Bone marrow (tissue), 2 donors: ENCODE data around the gene AOC3.
"Not testable (repeated sequence)": the region's sequence is repeated elsewhere in the genome, so short reads cannot be mapped to it uniquely, and the experiment has no call there.

Source experiments
- DNase-seq, 2 donors: peaks; one replicate each; lab custom pipeline; 2025; lab: John Stamatoyannopoulos, UW

The AOC3 gene

GRCh38 chr17:42844271-42844670 lies 6.7 kb upstream of the AOC3 start, which contains the start of gene AOC2:
Gene AOC2 (plus strand): TSS chr17:42844580. CDS start chr17:42844627, 47 bp downstream.
- DNase-seq = no peak

GRCh38 chr17:42844761-42845555 lies 6.0 kb upstream of the AOC3 start:
- no peak for DNase-seq

DNA sequence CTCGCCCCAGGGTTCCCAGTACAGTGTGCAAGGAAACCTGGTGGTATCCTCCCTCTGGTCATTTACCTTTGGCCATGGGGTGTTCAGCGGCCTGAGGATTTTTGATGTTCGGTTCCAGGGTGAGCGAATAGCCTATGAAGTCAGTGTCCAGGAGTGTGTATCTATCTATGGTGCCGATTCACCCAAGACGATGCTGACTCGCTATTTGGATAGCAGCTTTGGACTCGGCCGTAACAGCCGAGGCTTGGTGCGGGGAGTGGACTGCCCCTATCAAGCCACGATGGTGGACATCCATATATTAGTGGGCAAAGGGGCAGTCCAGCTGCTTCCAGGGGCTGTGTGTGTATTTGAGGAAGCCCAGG lies 5.5 kb upstream of the AOC3 start:
- no peak for DNase-seq

GRCh38 chr17:42845918-42846593 lies 4.9 kb upstream of the AOC3 start:
- DNase-seq = peak in 1 of 2 donors; percentile 20

- no peak for DNase-seq
Observed at GRCh38 chr17:42846594-42847280, 4.3 kb upstream of the AOC3 start.

DNA sequence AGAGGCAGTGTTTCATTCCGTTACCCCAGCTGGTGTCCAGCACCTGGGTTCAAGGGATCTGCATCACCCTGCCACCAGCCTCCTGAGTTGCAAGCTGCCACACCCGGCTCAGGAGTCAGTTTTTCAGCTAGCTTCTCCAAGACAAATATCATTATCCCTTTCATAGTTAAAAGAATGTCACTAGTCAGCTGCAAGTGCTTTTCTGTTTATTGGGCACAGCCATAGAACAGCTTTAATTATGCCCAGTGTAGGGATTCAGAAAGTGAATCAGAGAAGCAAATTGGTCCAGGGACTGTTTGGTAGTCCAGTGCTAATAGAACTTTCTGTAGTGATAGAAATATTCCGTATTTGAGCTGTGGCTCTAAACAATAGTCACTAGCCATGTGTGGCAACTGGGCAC lies 2.9 kb upstream of the AOC3 start:
- DNase-seq = no peak

DNA sequence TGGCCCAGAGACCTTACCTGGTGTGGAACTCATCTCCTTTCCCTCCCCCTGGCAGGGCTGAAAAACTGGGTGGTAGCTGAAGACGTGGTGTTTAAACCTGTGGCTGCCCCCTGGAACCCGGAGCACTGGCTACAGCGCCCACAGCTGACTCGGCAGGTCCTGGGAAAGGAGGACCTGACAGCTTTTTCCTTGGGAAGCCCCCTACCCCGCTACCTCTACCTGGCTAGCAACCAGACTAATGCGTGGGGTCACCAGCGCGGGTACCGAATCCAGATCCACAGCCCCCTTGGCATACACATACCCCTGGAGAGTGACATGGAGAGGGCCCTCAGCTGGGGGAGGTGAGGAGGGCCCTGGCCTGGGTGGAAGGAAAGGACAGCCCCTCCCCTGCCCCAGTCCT lies 2.0 kb upstream of the AOC3 start:
- DNase-seq = no peak

DNA sequence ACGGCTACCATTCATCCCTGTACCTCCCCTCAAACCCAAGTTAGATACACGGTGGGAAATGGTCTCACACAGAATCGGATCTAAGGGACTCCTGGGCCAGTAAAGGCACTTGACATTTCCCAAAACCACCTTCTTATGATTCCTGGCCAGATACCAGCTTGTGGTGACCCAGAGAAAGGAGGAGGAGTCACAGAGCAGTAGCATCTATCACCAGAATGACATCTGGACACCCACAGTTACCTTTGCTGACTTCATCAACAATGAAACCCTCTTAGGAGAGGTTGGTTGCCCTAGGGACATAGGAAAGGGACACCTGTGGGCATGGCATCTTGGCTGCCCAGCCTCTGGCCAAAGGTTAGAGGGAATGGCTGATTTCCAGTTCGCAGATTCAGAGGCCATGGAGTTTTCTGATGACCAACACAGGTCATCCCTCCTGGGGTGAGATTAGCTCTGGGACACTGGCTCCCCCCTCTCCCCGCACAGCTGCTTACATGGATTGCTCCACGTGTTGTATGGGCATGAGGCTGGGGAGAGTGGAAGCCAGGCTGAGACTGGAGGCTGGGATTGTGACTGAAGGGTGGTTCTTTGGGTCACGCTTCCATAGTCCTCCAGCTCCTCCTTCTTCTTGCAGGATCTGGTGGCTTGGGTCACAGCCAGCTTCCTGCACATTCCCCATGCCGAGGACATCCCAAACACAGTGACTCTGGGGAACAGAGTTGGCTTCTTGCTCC lies 1.4 kb upstream of the AOC3 start:
- DNase-seq = no peak

- not testable (repeated sequence) for DNase-seq
Observed at GRCh38 chr17:42851371-42852240, 607 bp downstream of the AOC3 start.

DNA sequence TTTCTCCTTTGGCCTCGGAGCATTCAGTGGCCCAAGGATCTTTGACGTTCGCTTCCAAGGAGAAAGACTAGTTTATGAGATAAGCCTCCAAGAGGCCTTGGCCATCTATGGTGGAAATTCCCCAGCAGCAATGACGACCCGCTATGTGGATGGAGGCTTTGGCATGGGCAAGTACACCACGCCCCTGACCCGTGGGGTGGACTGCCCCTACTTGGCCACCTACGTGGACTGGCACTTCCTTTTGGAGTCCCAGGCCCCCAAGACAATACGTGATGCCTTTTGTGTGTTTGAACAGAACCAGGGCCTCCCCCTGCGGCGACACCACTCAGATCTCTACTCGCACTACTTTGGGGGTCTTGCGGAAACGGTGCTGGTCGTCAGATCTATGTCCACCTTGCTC lies 1.4 kb downstream of the AOC3 start:
- DNase-seq = no peak

DNA sequence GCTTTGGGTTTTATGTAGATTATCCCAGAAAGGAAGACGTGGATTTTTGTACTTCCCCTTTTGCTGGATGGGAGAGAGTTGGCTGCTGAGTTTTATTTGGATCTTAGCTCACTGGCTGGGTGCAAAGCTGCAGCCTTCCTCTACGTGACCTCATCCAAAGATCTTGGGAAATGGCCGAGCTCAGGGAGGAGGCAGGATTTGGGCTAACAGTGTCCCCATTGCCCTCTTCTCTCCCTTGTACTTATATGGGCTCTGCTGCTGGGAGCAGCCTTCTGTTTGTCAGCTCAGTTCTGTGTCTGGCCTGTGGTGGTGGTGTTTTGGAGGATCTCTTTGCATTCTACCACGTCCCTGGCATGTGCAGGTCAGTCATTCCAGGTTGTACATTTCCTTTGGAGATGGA lies 2.0 kb downstream of the AOC3 start:
- no peak for DNase-seq

- no peak for DNase-seq
Observed at GRCh38 chr17:42853597-42853967, 2.6 kb downstream of the AOC3 start.

- DNase-seq = no peak
Observed at GRCh38 chr17:42853968-42854790, 3.2 kb downstream of the AOC3 start.

DNA sequence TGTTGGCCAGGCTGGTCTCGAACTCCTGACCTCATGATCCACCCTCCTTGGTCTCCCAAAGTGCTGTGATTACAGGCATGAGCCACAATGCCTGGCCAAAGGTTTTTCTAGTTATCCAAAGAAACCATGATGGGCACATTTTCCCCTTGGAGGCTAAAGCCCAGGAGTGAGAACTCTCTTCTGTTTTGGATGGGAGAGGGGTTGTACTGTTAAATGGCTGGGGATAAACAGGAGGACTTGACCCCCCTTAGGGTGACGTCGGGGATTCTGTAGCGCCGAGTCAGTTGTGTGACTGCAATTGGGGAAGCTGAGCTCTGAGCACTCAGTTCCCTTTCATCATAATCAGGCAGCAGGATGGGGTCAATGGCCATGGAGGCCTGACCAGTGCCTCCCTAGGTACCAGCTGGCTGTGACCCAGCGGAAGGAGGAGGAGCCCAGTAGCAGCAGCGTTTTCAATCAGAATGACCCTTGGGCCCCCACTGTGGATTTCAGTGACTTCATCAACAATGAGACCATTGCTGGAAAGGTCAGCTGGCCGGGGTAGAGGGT lies 4.1 kb downstream of the AOC3 start:
- no peak for DNase-seq

DNA sequence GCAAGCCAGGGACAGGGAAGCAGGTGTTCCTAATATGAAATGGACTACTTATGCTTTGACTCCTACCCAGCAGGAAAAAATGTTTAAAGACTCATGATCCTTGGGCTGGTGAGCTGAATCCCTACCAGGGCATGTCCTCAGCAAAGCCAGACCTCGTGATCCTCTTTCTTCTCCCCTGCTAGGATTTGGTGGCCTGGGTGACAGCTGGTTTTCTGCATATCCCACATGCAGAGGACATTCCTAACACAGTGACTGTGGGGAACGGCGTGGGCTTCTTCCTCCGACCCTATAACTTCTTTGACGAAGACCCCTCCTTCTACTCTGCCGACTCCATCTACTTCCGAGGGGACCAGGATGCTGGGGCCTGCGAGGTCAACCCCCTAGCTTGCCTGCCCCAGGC lies 5.1 kb downstream of the AOC3 start:
- DNase-seq = not testable (repeated sequence)

GRCh38 chr17:42856516-42856915 lies 5.5 kb downstream of the AOC3 start:
- not testable (repeated sequence) for DNase-seq

GRCh38 chr17:42857389-42857788 lies 6.4 kb downstream of the AOC3 start:
- DNase-seq = no peak

DNA sequence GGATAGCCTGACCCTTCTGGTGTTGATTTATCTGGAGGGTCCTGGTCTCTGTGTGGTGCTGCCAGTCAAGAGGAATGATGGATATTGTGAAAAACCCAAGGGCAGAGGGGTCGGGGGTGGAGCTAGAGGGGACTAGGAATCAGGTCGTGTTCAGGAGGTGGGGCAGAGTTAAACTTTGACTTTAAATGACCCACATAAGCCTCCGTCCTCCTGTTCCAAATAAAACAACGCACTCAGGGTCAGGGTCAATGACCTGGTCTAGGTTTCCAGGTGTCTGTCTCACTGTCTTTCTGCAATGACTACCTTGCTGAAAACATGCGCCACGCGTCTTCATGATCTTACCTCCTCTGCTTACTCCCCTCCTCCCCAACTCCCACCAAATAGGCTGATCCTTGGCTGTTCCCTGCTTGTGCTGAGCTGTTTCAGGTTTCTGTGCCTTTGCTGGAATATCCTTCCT lies 14.7 kb downstream of the AOC3 start:
- DNase-seq = no peak

GRCh38 chr17:42866216-42866615 lies 15.2 kb downstream of the AOC3 start:
- DNase-seq = no peak
